Upper lobe of right lung (tissue), 1 donor: ENCODE results near the gene EXOC4. TPM values are rescaled to one million over a fixed set of nuclear protein-coding genes. Genes with fewer than 3 reads are reported as not detected.

Experiments
- ATAC-seq: fragments of 200-7000 bp; cut with Tn5 transposase; one replicate; pipeline ENCODE4 v1.9.1; 2020; ENCODE audit warnings: mild to moderate bottlenecking, moderate library complexity
- DNase-seq: peaks from one replicate; pipeline ENCODE4 v3.0.0-alpha.2; 2020
- H3K27ac ChIP-seq: fragments of 200-600 bp; one replicate; pipeline ENCODE4 v1.8.0; 2022
- H3K27me3 ChIP-seq: fragments of 200-600 bp; one replicate; pipeline ENCODE4 v1.8.0; 2022; ENCODE audit warnings: mild to moderate bottlenecking
- H3K36me3 ChIP-seq: fragments of 200-600 bp; one replicate; pipeline ENCODE4 v1.8.0; 2022
- H3K4me1 ChIP-seq: fragments of 200-600 bp; one replicate; pipeline ENCODE4 v1.8.0; 2022
- H3K4me3 ChIP-seq: fragments of 200-600 bp; one replicate; pipeline ENCODE4 v1.8.0; 2022; ENCODE audit warnings: mild to moderate bottlenecking
- H3K9me3 ChIP-seq: fragments of 200-600 bp; one replicate; pipeline ENCODE4 v1.8.0; 2022
- CTCF ChIP-seq: fragments of 200-600 bp; IDR thresholded peaks from one replicate; pipeline ENCODE4 v1.8.0; 2022; ENCODE audit warnings: antibody characterized with exemption
- intact Hi-C: fragments of 100-400 bp; cut with DNase I; formaldehyde crosslinking; loops from one replicate; pipeline ENCODE4 v1.11.0; 2022
- microRNA-seq: library from miRNA; unstranded; fragments of <30 nt; microRNA quantifications from one replicate; pipeline ENCODE4 v1.2.0, GENCODE V29; 2020; ENCODE audit warnings: borderline microRNAs expressed
- total RNA-seq: library from RNA; stranded (reverse); fragmentation: NEBNext Ultra II Directional; extraction: Animal tissue kit (Norgen Biotek cat#: 25700); gene quantifications from one replicate; pipeline ENCODE4 v1.2.1, GENCODE V29; 2021
- donor health status: DM: no; HTN: yes; CAD: no; lungs with severe emphysema.

EXOC4 gene
- total RNA-seq, 1 donor from 2014 or later = 73.5 TPM

DNA sequence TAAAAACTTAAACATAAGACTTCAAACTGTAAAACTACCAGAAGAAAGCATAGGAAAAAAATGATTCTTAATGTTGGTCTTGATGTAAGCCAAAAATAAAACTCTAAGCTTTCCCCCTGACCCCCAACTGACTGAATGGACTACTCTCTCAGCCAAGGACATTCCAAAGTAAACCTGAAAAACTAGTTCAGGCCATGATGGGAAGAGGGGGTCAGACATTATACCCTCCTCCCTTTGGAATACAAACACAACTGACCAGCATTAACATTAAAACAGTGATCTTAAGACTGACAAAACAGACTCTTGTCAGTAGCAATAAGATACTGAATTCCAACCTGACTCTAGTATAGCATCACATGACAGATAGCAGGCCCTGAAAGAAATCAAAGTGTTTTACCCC lies 860.8 kb downstream of the EXOC4 start:
- no peaks in the 10 kb centered on the region for H3K27me3 ChIP-seq
- H3K9me3 ChIP-seq = no peaks in the 10 kb centered on the region
- H3K4me3 ChIP-seq = no peak overlapping the region
- H3K27ac ChIP-seq = no peak overlapping the region
- DNase-seq (no peak), ATAC-seq (no peak)
- intact Hi-C loops = no loop called here
- no peaks in the 10 kb centered on the region for H3K4me1 ChIP-seq
- TF ChIP-seq CTCF = no peak
- no peaks in the 10 kb centered on the region for H3K36me3 ChIP-seq

GRCh38 chr7:134114992-134115391 lies 862.1 kb downstream of the EXOC4 start:
- intact Hi-C loops = no loop called here
- no peak for TF ChIP-seq CTCF
- Histone ChIP-seq H3K27ac (no peak overlapping the region), H3K4me3 (no peak overlapping the region), H3K36me3 (no peaks in the 10 kb centered on the region), H3K27me3 (no peaks in the 10 kb centered on the region), H3K4me1 (no peaks in the 10 kb centered on the region), H3K9me3 (no peaks in the 10 kb centered on the region)
- ATAC-seq = no peak
- DNase-seq = no peak

Small RNAs within 50 kb of the gene (microRNA-seq; reads per million reads assigned to microRNA genes)
- gene MIR6133 = not detected

Other genes starting within 250 kb of the EXOC4 start
- 43.0 TPM for gene CHCHD3, start 171.0 kb upstream of the EXOC4 start, total RNA-seq